Jurkat, Clone E6-1 (cell line): Measurements from ENCODE around the gene HESX1.

ENCODE experiments used
- DNase-seq: peaks from one replicate; pipeline ENCODE4 v3.0.0-alpha.2; 2011; ENCODE audit warnings: low read depth, low spot score
- H3K4me3 ChIP-seq: 2 replicates; pipeline ENCODE4 v1.5.1; 2011; ENCODE audit warnings: mild to moderate bottlenecking, low read length, control low read depth, moderate library complexity

The HESX1 gene

DNA sequence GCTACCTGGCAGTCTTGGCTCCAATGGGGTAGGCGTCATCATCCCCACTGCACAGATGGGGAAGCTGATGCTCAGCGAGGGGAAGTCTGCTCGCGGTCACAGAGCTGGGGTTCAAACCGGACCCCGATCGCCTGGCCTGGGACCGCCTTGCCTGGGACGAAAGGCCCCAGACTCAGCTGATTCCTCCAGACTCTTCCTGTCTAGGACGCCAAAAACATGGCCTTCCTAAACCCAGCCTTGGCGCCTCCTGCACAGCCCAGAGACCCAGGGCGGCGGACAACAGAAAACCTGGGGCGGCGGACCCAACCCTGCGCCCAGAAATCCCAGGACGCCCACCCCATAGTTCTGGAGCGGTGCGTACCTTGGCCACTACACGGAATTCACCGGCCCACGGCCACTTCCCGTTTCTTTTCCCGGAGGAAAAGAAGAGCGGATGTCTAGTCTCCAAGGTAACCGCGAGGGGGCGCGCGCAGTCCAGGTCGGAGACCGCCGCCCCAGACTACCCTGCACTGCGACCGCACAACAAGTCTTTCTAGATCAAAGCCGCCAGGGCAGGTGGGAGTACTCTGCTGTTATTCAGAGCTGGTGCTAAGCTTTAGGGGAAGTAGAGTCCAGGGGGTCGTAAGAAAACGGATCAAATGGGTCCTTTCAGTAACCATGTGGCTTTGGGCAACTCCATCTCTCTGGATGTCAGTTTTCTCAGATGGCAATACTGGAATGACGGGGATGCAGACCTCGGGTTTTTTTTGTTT is 29.7 kb downstream of the HESX1 start:
- DNase-seq: peak; percentile 50
- H3K4me3 ChIP-seq: peak overlapping the region; percentile 5; the same call in 1 of the 2 replicates

DNA sequence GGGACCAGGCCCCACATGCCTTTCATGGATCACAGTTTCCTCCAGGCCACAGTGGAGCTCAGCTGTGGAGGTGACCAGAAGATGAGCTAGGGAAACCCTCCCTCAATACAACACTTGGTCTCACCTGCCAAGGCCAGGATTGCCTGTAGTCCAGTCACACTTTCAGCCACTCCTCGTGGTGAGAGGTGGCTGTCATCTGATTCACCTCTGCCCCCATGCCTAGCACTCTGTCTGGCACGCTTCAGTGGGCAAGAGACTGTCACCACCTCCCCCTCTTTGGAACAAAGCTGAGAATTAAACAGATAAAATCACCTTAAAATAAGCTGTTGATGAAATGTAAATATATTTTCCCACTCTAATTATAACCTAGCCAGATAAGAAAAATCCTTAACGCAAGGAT is 30.7 kb downstream of the HESX1 start:
- DNase-seq: no peak
- no peak overlapping the region for H3K4me3 ChIP-seq

DNA sequence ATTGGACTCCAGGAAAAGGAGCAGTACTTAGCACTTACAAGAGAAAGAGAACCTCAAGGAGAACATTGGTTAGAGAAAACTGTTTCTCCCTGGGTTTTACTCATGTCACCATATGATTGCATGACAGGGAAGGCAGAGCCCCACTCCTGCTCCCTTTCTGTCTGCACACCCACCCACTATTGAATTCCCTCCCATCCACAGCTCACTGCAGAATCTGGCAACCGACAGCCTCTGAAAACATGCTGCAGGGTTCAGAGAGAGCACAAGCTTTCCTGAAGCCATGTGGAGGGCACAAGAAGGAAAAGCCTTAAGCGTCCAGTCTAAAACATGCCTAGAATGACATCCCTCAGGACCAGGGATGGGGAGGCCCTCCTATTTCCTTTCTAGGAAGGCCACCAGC is 31.6 kb downstream of the HESX1 start:
- no peak for DNase-seq
- H3K4me3 ChIP-seq: no peak overlapping the region

DNA sequence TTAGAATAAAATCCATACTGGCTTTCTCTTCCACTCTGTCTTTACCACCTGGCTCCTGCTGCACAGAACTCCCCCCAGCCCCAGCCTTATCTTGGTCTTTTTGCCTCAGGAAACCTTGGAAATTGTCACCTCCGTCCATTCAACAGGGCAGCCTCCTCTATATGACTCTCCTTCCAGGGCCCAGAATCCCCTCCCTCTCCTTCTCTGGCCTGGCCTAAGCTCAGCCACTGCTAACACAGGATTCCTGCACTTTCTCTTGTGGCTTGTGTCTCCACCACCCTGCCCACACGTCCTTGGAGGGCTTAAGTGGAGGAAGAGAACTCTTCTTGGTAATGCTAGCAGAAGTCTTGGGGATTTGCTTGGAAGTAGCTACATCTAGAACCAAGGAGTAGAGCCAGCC is 33.1 kb downstream of the HESX1 start:
- no peak for DNase-seq
- H3K4me3 ChIP-seq: no peak overlapping the region

- H3K4me3 ChIP-seq: no peak overlapping the region
- no peak for DNase-seq
Observed at GRCh38 chr3:57165641-57166040, 34.1 kb downstream of the HESX1 start.

GRCh38 chr3:57164657-57165573 is 34.9 kb downstream of the HESX1 start, which contains the start of gene IL17RD:
IL17RD (minus strand) TSS chr3:57165353; CDS start chr3:57165286, 67 bp downstream.
- peak within 1 kb of the TSS; percentile 46 for H3K4me3 ChIP-seq

GRCh38 chr3:57164217-57164656 is 35.5 kb downstream of the HESX1 start:
- no peak for DNase-seq
- no peak overlapping the region for H3K4me3 ChIP-seq

More at GRCh38 chr3:57164657-57165573, 34.9 kb downstream of the HESX1 start, which contains the start of gene IL17RD:
- peak; percentile 35 for DNase-seq

- no peak overlapping the region for H3K4me3 ChIP-seq
- DNase-seq: no peak
Observed at GRCh38 chr3:57163751-57164150, 36.0 kb downstream of the HESX1 start.

- no peak overlapping the region for H3K4me3 ChIP-seq
- no peak for DNase-seq
Observed at GRCh38 chr3:57161915-57162314, 37.9 kb downstream of the HESX1 start.

GRCh38 chr3:57160765-57161538 is 38.8 kb downstream of the HESX1 start:
- no peak for DNase-seq
- no peak overlapping the region for H3K4me3 ChIP-seq

DNA sequence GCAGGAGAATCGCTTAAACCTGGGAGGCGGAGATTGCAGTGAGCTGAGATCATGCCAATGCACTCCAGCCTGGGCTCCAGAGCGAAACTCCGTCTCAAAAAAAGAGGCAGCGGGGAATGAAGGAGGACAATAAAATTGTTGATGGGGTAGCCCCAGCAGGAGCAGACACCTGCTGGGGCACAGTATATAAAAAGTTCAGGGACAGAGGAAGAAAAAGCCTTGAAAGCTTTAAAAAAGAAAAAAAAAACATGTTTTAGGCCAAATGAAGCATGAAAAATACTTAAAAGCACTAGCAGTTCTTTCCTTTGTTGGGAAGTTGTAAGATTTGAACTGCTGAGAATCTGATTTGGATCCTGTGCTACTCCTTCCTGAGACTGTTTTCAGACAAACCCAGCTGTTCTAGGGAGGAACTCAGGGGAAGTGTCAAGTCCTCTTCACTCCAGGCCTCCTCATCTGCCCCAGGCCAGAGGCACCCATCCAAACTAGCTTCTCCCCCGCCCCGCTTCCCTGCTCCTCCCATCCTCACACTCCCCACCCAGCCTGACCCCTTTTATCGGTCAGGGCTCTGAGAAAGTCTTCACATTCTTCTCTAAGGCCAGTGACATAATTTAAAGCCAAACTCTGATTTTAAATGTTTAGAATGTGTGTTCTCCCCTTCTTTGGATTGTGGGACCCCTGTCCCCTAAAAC is 39.6 kb downstream of the HESX1 start:
- DNase-seq: no peak
- no peak overlapping the region for H3K4me3 ChIP-seq

GRCh38 chr3:57158813-57159738 is 40.7 kb downstream of the HESX1 start:
- DNase-seq: peak; percentile 45
- H3K4me3 ChIP-seq: no peak overlapping the region

GRCh38 chr3:57158325-57158724 is 41.5 kb downstream of the HESX1 start:
- H3K4me3 ChIP-seq: no peak overlapping the region
- no peak for DNase-seq

DNA sequence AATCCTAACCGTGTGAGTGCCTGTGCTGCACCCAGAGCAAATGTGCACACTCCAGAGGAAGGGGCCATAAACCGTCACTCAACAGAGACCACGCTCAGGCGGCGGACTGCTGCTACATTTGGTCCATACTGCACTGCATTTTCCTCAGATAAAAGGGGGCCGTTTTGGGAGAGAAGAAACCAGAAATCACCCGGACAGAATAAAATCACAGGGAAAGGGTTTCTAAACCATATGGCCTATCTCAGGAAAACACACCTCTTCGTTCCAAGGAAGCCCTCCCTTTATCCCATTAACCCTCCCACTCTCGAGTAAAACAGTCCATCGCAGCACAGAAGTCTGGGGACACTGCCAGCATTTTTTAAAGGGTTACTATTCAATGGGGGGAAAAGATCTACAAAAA is 42.2 kb downstream of the HESX1 start:
- H3K4me3 ChIP-seq: no peak overlapping the region
- no peak for DNase-seq

DNA sequence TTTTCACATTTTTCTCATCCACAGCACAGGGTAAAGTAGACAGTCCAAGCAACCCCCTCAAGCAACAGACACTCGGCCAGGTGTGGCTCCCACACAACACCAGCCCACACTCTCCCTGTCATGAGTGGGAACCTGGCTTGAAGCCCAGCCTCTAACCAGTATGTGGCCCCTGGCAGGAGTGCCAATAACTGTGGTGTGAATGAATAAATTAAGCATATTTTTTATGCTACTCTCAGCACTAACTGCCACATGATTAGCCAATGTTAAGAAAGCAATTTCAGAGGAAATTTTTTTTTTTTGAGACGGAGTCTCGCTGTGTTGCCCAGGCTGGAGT is 44.5 kb downstream of the HESX1 start:
- H3K4me3 ChIP-seq: no peak overlapping the region
- no peak for DNase-seq

DNA sequence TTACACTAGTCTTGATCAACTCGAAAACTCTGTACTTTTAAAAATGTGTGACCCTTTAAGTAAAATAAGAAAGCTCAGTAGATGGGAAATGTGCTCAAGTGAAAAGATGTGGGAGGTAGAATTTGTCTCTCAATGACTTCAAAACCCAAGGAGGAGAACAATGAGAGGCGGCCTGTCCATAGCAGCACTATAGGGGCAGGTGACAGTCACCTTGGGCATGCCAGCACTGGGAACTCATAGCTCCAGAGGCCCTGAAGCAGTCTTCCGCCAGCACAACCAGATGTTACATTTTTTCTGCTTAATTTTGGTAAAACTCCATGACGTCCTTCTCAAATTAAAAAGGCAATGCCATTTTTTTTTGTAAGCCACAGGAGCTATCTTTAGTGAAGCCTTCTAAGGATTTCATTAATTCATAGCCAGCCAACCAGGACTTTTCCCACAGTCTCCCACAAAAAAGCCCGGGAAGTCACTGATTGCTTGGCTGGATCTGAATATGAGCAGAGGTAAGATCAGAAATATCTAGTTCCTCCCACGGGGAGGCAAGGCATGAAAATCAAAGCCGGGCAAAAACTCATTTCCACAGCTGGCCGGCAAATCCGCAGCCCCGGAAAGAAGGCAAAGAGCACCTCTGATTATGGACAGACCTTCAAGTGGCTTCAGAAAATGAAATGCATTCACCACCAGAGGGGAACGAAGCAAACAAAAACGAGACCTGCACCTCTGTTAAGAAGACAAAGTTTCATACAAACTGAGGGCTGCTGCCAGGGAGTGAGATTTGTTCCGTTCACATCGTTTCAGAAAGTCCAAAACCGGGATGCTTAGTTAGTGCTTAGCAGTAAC is 45.1 kb downstream of the HESX1 start:
- no peak overlapping the region for H3K4me3 ChIP-seq
- no peak for DNase-seq
